Neutrophil (primary cell): ENCODE measurements around the gene MAN1A2.

Experiments used
- H3K27ac ChIP-seq: fragments of 200-600 bp; sonication (generic); 2 replicates; pipeline ENCODE4 v1.5.1; 2016; ENCODE audit warnings: mild to moderate bottlenecking, moderate library complexity
- H3K27me3 ChIP-seq: fragments of 200-600 bp; sonication (generic); 2 replicates; pipeline ENCODE4 v1.6.0; 2016; ENCODE audit warnings: mild to moderate bottlenecking
- H3K36me3 ChIP-seq: fragments of 200-600 bp; sonication (generic); 2 replicates; pipeline ENCODE4 v1.5.1; 2017
- H3K4me1 ChIP-seq, 2 experiments: fragments of 200-600 bp in 1 of 2; sonication (generic) in 1 of 2; 1 replicate in 1 of 2; 2 replicates in 1 of 2; pipeline versions ENCODE4 v1.5.1 to v1.6.1; 2013 to 2016; ENCODE audit warnings: low read depth in 1 of 2, low read length in 1 of 2, mild to moderate bottlenecking in 1 of 2, moderate library complexity in 1 of 2; ENCODE audit not compliant: control insufficient read depth in 1 of 2, insufficient read depth in 1 of 2
- H3K4me3 ChIP-seq, 2 experiments: fragments of 200-600 bp in 1 of 2; sonication (generic) in 1 of 2; 1 replicate in 1 of 2; 2 replicates in 1 of 2; pipeline ENCODE4 v1.5.1; 2013 to 2016; ENCODE audit warnings: low read depth in 1 of 2, low read length in 1 of 2, mild to moderate bottlenecking in 1 of 2, moderate library complexity in 1 of 2
- H3K9me3 ChIP-seq: fragments of 200-600 bp; sonication (generic); 2 replicates; pipeline ENCODE4 v1.5.1; 2016
- CTCF ChIP-seq: fragments of 200-600 bp; sonication (generic); IDR thresholded peaks from 2 replicates; pipeline ENCODE4 v1.5.1; 2016; ENCODE audit warnings: antibody characterized with exemption

MAN1A2 gene

DNA sequence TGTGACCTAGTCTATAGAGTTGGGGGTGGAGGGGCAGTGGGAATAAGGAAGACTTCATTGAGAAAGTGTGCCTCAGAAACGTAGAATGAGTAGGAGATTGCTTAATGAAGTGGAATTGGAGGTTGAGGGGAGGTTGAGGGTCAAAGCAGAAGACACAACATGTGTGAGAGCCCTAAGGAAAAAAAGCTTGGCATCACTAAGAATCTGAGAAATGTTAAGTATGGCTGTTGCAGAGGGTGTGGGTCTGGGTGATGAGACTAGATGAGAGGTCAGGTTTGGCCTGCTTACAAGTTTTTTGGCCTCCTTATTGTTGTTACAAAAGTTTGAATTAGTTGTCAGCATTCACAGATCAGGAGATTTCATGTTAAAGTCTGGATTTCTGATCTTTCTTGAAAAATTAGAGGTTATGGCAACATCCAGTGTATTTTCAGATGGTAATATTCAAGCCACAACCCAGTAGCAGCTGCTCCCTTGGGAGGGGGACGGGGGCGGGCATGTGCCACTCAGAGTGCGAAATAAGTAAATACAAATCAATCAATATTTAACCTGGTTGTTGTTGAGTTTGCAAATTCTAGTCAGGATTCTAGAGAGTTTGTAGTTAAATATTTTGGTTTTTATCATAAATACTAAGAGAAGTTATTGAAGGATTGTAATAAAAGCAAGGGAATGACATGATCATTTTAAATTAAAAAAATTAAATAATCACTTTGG lies 4.3 kb downstream of the MAN1A2 start:
- Histone ChIP-seq H3K4me3 (no peak overlapping the region), H3K27ac (no peak overlapping the region), H3K9me3 (no peaks in the 10 kb centered on the region), H3K36me3 (no peaks in the 10 kb centered on the region), H3K4me1 (peaks cover 19 to 25% of the 10 kb centered on the region in 2 experiments), H3K27me3 (no peaks in the 10 kb centered on the region)
- no peak for TF ChIP-seq CTCF

GRCh38 chr1:117372863-117373412 lies 5.7 kb downstream of the MAN1A2 start:
- no peaks in the 10 kb centered on the region for H3K36me3 ChIP-seq
- H3K27ac ChIP-seq = no peak overlapping the region
- H3K9me3 ChIP-seq = no peaks in the 10 kb centered on the region
- peaks cover 14 to 20% of the 10 kb centered on the region in 2 experiments for H3K4me1 ChIP-seq
- no peak for TF ChIP-seq CTCF
- no peak overlapping the region for H3K4me3 ChIP-seq
- no peaks in the 10 kb centered on the region for H3K27me3 ChIP-seq

GRCh38 chr1:117373932-117374331 lies 6.7 kb downstream of the MAN1A2 start:
- Histone ChIP-seq H3K9me3 (no peaks in the 10 kb centered on the region), H3K4me3 (no peak overlapping the region), H3K27me3 (no peaks in the 10 kb centered on the region), H3K27ac (no peak overlapping the region), H3K4me1 (peaks cover 4 to 10% of the 10 kb centered on the region in 2 experiments), H3K36me3 (no peaks in the 10 kb centered on the region)
- no peak for TF ChIP-seq CTCF

- no peak for TF ChIP-seq CTCF
- no peak overlapping the region for H3K4me3 ChIP-seq
- no peaks in the 10 kb centered on the region for H3K9me3 ChIP-seq
- H3K36me3 ChIP-seq = no peaks in the 10 kb centered on the region
- H3K27me3 ChIP-seq = no peaks in the 10 kb centered on the region
- H3K4me1 ChIP-seq = no peaks in the 10 kb centered on the region
- H3K27ac ChIP-seq = no peak overlapping the region
These were observed 8.1 kb downstream of the MAN1A2 start for GRCh38 chr1:117375327-117375726.

DNA sequence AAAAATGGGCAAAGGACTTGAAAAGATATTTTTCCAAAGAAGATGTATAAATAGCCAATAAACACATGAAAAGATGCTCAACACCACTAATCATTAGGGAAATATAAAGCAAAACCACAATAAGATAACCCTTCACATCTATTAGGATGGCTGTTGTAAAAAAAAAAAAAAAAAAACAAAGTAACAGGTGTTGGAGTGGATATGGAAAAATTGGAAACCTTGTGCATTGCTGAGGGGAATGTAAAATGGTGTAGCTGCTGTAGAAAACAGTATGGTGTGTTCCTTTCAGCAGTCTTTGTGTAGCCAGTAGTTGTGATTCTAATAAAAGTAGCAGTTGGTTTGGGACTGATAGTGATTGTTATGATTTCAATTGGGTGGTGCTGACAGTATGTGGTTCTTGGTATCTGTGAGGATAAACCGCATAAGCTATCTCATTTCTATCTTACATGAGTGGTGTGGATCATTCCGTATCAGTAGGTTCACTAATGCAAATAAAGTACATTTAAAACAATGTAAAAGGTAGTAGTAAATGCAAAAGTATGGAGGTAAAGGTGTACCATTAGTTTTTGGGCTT lies 19.9 kb downstream of the MAN1A2 start:
- peaks cover 7 to 8% of the 10 kb centered on the region in 2 experiments for H3K4me1 ChIP-seq

More for the DNA sequence above, 19.9 kb downstream of the MAN1A2 start:
- no peak overlapping the region for H3K27ac ChIP-seq
- H3K27me3 ChIP-seq = no peaks in the 10 kb centered on the region
- TF ChIP-seq CTCF = no peak
- no peak overlapping the region for H3K4me3 ChIP-seq
- no peaks in the 10 kb centered on the region for H3K36me3 ChIP-seq
- H3K9me3 ChIP-seq = no peaks in the 10 kb centered on the region
